SK-N-MC (cell line): ENCODE data around the gene CALY.

ENCODE experiments used
- EZH2 ChIP-seq: fragments of 200-600 bp; sonication (generic); IDR thresholded peaks from one replicate; pipeline ENCODE4 v1.6.1; 2017; ENCODE audit warnings: antibody characterized with exemption
- POLR2AphosphoS5 ChIP-seq: IDR thresholded peaks from 2 replicates; pipeline ENCODE4 v1.6.1; 2012; ENCODE audit warnings: mild to moderate bottlenecking, low read depth, low read length, borderline replicate concordance

GRCh38 chr10:133370030-133370786 is 33.5 kb upstream of the CALY start:
- no peak for TF ChIP-seq POLR2AphosphoS5
- no peak for TF ChIP-seq EZH2
